NCI-H187 (cell line): ENCODE data around the gene SPAG9.

Experiments used
- DNase-seq, 2 experiments: peaks; one replicate each; lab custom pipeline; 2025; lab: John Stamatoyannopoulos, UW

The SPAG9 gene

GRCh38 chr17:51120739-51121619 is at the start of gene SPAG9:
SPAG9 (minus strand) TSS chr17:51120868; CDS start chr17:51120656, 212 bp downstream.
- DNase-seq, result peak; percentile 86 to 87

- DNase-seq, result no peak
Measured at GRCh38 chr17:51169340-51169739, 48.7 kb upstream of the SPAG9 start.

GRCh38 chr17:51166987-51167931 is 46.6 kb upstream of the SPAG9 start:
- peak in 1 of 2 experiments; percentile 3 for DNase-seq

GRCh38 chr17:51166198-51166986 is 45.7 kb upstream of the SPAG9 start, which contains the start of gene NME2:
NME2 (plus strand) TSS chr17:51166411; CDS start chr17:51166831, 420 bp downstream.
- DNase-seq, result peak; percentile 42 to 72

- DNase-seq, result no peak
Measured at GRCh38 chr17:51165680-51166197, 45.1 kb upstream of the SPAG9 start.

GRCh38 chr17:51164911-51165679 is 44.4 kb upstream of the SPAG9 start:
- DNase-seq, result no peak

GRCh38 chr17:51161541-51161940 is 40.9 kb upstream of the SPAG9 start:
- no peak for DNase-seq

GRCh38 chr17:51159604-51160003 is 38.9 kb upstream of the SPAG9 start:
- DNase-seq, result no peak

- no peak for DNase-seq
Measured at GRCh38 chr17:51155416-51155815, 34.7 kb upstream of the SPAG9 start.

- DNase-seq, result peak in 1 of 2 experiments; percentile 12
Measured at GRCh38 chr17:51154176-51154575, 33.5 kb upstream of the SPAG9 start.

GRCh38 chr17:51153210-51154072 is 32.8 kb upstream of the SPAG9 start, which contains the start of gene NME1:
NME1 (plus strand) TSS chr17:51153559; CDS start chr17:51155655, 2,096 bp downstream.
- peak; percentile 91 to 92 for DNase-seq

- DNase-seq, result no peak
Measured at GRCh38 chr17:51152766-51153209, 32.1 kb upstream of the SPAG9 start.

GRCh38 chr17:51150932-51151331 is 30.3 kb upstream of the SPAG9 start:
- no peak for DNase-seq

GRCh38 chr17:51149163-51149562 is 28.5 kb upstream of the SPAG9 start:
- DNase-seq, result no peak

GRCh38 chr17:51147650-51148049 is 27.0 kb upstream of the SPAG9 start:
- no peak for DNase-seq

GRCh38 chr17:51144266-51145022 is 23.8 kb upstream of the SPAG9 start:
- no peak for DNase-seq

GRCh38 chr17:51142597-51142996 is 21.9 kb upstream of the SPAG9 start:
- no peak for DNase-seq

- DNase-seq, result no peak
Measured at GRCh38 chr17:51135956-51136355, 15.3 kb upstream of the SPAG9 start.

GRCh38 chr17:51133365-51133764 is 12.7 kb upstream of the SPAG9 start:
- DNase-seq, result no peak
